Subcutaneous abdominal adipose tissue (tissue), 5 donors: ENCODE measurements around the gene PRKCA.
"Not testable (repeated sequence)": the region's sequence is repeated elsewhere in the genome, so short reads cannot be mapped to it uniquely, and the experiment has no call there.

Experiments
- H3K27ac ChIP-seq: one replicate; pipeline ENCODE4 v1.7.0; 2013; ENCODE audit warnings: low read depth, mild to moderate bottlenecking, inconsistent platforms, low read length, moderate library complexity
- H3K27me3 ChIP-seq, 5 donors: one replicate each; pipeline ENCODE4 v1.7.0; 2013; ENCODE audit warnings: low read length in 5 of 5, inconsistent platforms in 1 of 5; ENCODE audit not compliant: control insufficient read depth in 5 of 5, insufficient read depth in 4 of 5
- H3K36me3 ChIP-seq, 5 donors: one replicate each; pipeline ENCODE4 v1.7.0; 2013; ENCODE audit warnings: low read length in 5 of 5; ENCODE audit not compliant: control insufficient read depth in 5 of 5, insufficient read depth in 5 of 5
- H3K4me1 ChIP-seq, 5 donors: one replicate each; pipeline ENCODE4 v1.7.0; 2013; ENCODE audit warnings: low read length in 5 of 5, mild to moderate bottlenecking in 3 of 5, moderate library complexity in 1 of 5; ENCODE audit not compliant: control insufficient read depth in 5 of 5, insufficient read depth in 5 of 5
- H3K4me3 ChIP-seq, 5 donors: one replicate each; pipeline ENCODE4 v1.7.0; 2013; ENCODE audit warnings: low read length in 5 of 5, low read depth in 1 of 5
- H3K9ac ChIP-seq, 5 donors: one replicate each; pipeline ENCODE4 v1.7.0; 2013; ENCODE audit warnings: low read length in 5 of 5, mild to moderate bottlenecking in 4 of 5, moderate library complexity in 3 of 5
- H3K9me3 ChIP-seq, 5 donors: one replicate each; pipeline ENCODE4 v1.7.0; 2013; ENCODE audit warnings: low read length in 5 of 5; ENCODE audit not compliant: control insufficient read depth in 5 of 5
- donor health status: healthy.
- donor health status: healthy.
- donor health status: healthy.
- donor health status: healthy.
- donor health status: healthy.

Gene PRKCA

GRCh38 chr17:66285149-66285548 lies 17.3 kb upstream of the PRKCA start:
- no peak overlapping the region for H3K4me3 ChIP-seq
- peaks cover 0 to 5% (median 0%) of the 10 kb centered on the region in 5 donors for H3K27me3 ChIP-seq
- H3K9me3 ChIP-seq, result no peaks in the 10 kb centered on the region
- no peak overlapping the region for H3K9ac ChIP-seq
- no peaks in the 10 kb centered on the region for H3K36me3 ChIP-seq
- H3K4me1 ChIP-seq, result peaks cover 0 to 6% (median 0%) of the 10 kb centered on the region in 5 donors
- no peak overlapping the region for H3K27ac ChIP-seq

GRCh38 chr17:66287911-66288310 lies 14.5 kb upstream of the PRKCA start:
- Histone ChIP-seq H3K4me3 (no peak overlapping the region), H3K36me3 (no peaks in the 10 kb centered on the region), H3K9ac (no peak overlapping the region), H3K27ac (no peak overlapping the region), H3K4me1 (peaks cover 0 to 6% (median 0%) of the 10 kb centered on the region in 5 donors), H3K27me3 (peaks cover 0 to under 1% (median 0%) of the 10 kb centered on the region in 5 donors), H3K9me3 (no peaks in the 10 kb centered on the region)

- Histone ChIP-seq H3K9ac (no peak overlapping the region), H3K27me3 (no peaks in the 10 kb centered on the region), H3K9me3 (no peaks in the 10 kb centered on the region), H3K4me3 (no peak overlapping the region), H3K36me3 (no peaks in the 10 kb centered on the region), H3K4me1 (peaks cover 0 to 6% (median 0%) of the 10 kb centered on the region in 5 donors), H3K27ac (no peak overlapping the region)
Observed at GRCh38 chr17:66290101-66290722, 12.2 kb upstream of the PRKCA start.

- Histone ChIP-seq H3K27me3 (no peaks in the 10 kb centered on the region), H3K4me1 (no peaks in the 10 kb centered on the region), H3K4me3 (no peak overlapping the region), H3K36me3 (no peaks in the 10 kb centered on the region), H3K9me3 (no peaks in the 10 kb centered on the region), H3K9ac (no peak overlapping the region), H3K27ac (no peak overlapping the region)
Observed at GRCh38 chr17:66292353-66292752, 10.1 kb upstream of the PRKCA start.

- Histone ChIP-seq H3K4me3 (no peak overlapping the region), H3K27ac (no peak overlapping the region), H3K4me1 (peaks cover 0 to 2% (median under 1%) of the 10 kb centered on the region in 5 donors), H3K9me3 (no peaks in the 10 kb centered on the region), H3K27me3 (no peaks in the 10 kb centered on the region), H3K36me3 (no peaks in the 10 kb centered on the region), H3K9ac (no peak overlapping the region)
Observed at GRCh38 chr17:66296289-66296725, 6.1 kb upstream of the PRKCA start.

- not testable (repeated sequence) for H3K4me1 ChIP-seq, H3K4me3 ChIP-seq, H3K9ac ChIP-seq, H3K27me3 ChIP-seq, H3K9me3 ChIP-seq, H3K36me3 ChIP-seq, H3K27ac ChIP-seq
Observed at GRCh38 chr17:66297443-66297842, 5.0 kb upstream of the PRKCA start.

GRCh38 chr17:66299711-66300110 lies 2.7 kb upstream of the PRKCA start:
- no peaks in the 10 kb centered on the region for H3K27me3 ChIP-seq
- peaks cover 3 to 29% (median 23%) of the 10 kb centered on the region in 5 donors for H3K4me1 ChIP-seq
- no peak overlapping the region for H3K4me3 ChIP-seq
- H3K36me3 ChIP-seq, result no peaks in the 10 kb centered on the region
- no peaks in the 10 kb centered on the region for H3K9me3 ChIP-seq
- no peak overlapping the region for H3K27ac ChIP-seq
- no peak overlapping the region for H3K9ac ChIP-seq

GRCh38 chr17:66300956-66301355 lies 1.5 kb upstream of the PRKCA start:
- H3K27me3 ChIP-seq, result no peaks in the 10 kb centered on the region
- H3K36me3 ChIP-seq, result no peaks in the 10 kb centered on the region
- H3K4me1 ChIP-seq, result peaks cover 3 to 32% (median 23%) of the 10 kb centered on the region in 5 donors
- no peak overlapping the region for H3K27ac ChIP-seq
- no peak overlapping the region for H3K9ac ChIP-seq
- H3K4me3 ChIP-seq, result no peak overlapping the region
- no peaks in the 10 kb centered on the region for H3K9me3 ChIP-seq

- peaks cover 3 to 32% (median 23%) of the 10 kb centered on the region in 5 donors for H3K4me1 ChIP-seq
- no peaks in the 10 kb centered on the region for H3K36me3 ChIP-seq
- no peaks in the 10 kb centered on the region for H3K9me3 ChIP-seq
- H3K4me3 ChIP-seq, result peak overlapping the region; percentile 65 to 82 (median 76)
- H3K9ac ChIP-seq, result peak overlapping the region in 4 of 5 donors; percentile 32 to 83 (median 80)
- no peak overlapping the region for H3K27ac ChIP-seq
- no peaks in the 10 kb centered on the region for H3K27me3 ChIP-seq
Observed at GRCh38 chr17:66301367-66301863, 998 bp upstream of the PRKCA start.

- H3K9ac ChIP-seq, result peak overlapping the region in 4 of 5 donors; percentile 42 to 71 (median 64)
- H3K9me3 ChIP-seq, result no peaks in the 10 kb centered on the region
- peak overlapping the region; percentile 37 for H3K27ac ChIP-seq
Observed at GRCh38 chr17:66302761-66303626, 581 bp downstream of the PRKCA start.

More at GRCh38 chr17:66302761-66303626, 581 bp downstream of the PRKCA start:
- H3K36me3 ChIP-seq, result no peaks in the 10 kb centered on the region
- H3K4me1 ChIP-seq, result peaks cover 3 to 32% (median 23%) of the 10 kb centered on the region in 5 donors
- H3K27me3 ChIP-seq, result no peaks in the 10 kb centered on the region
- H3K4me3 ChIP-seq, result peak overlapping the region; percentile 75 to 93 (median 82)
